ENCODE results near the gene IL17REL. TPM values are rescaled to one million over a fixed set of nuclear protein-coding genes. Genes with fewer than 3 reads are reported as not detected.

IL17REL gene
- total RNA-seq, 6 donors from 2014 or later = 0.06 TPM; not detected in 5

DNA sequence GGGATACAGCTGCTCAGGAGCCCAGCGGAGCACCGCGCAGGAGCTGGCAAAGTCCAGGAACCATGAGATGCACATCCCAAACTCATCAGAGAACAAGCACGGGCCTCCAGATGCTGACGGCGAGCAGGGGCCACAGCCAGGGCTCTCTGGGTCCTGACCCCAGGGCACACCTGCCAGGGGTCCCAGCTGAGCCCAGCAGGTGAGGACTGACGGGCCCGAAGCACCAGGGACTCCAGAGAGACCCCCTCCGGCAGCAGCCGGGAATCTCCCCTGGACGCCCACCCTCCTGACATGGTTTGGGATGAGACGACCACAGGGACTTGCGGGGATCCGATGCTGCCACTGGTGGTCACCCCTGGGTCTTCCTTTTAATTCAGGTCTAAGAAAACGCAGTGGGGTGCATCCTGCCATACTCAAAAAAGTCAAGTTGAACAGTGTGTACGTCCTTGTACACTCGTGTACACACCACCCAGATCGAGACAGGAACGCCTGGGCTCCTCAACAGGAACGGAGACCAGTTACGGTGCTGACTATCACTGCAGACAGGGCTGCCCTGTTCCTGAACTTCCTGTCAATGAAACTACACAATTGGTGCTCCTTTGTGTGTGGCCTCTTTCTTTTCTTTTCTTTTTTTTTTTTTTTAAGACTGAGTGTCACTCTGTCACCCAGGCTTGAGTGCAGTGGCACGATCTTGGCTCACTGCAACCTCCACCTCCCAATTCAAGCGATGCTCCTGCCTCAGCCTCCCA is 23.6 kb upstream of the IL17REL start:
- TF ChIP-seq EP300 (IDR thresholded peaks at IDR 0.05) (no peak), POLR2A (IDR thresholded peaks at IDR 0.05) (no peak), POLR2AphosphoS5 (IDR thresholded peaks at IDR 0.05) (no peak)
- TF ChIP-seq, protein P1, sequence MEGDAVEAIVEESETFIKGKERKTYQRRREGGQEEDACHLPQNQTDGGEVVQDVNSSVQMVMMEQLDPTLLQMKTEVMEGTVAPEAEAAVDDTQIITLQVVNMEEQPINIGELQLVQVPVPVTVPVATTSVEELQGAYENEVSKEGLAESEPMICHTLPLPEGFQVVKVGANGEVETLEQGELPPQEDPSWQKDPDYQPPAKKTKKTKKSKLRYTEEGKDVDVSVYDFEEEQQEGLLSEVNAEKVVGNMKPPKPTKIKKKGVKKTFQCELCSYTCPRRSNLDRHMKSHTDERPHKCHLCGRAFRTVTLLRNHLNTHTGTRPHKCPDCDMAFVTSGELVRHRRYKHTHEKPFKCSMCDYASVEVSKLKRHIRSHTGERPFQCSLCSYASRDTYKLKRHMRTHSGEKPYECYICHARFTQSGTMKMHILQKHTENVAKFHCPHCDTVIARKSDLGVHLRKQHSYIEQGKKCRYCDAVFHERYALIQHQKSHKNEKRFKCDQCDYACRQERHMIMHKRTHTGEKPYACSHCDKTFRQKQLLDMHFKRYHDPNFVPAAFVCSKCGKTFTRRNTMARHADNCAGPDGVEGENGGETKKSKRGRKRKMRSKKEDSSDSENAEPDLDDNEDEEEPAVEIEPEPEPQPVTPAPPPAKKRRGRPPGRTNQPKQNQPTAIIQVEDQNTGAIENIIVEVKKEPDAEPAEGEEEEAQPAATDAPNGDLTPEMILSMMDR (IDR thresholded peaks at IDR 0.05) = no peak
- WGBS, 2 donors = 63 to 77% methylated on average over 12 to 21 of the region's 23 CpGs
- Histone ChIP-seq H3K4me3 (no peak overlapping the region), H3K27me3 (no peaks in the 10 kb centered on the region), H3K36me3 (no peaks in the 10 kb centered on the region), H3K27ac (no peak overlapping the region), H3K4me1 (no peaks in the 10 kb centered on the region), H3K9me3 (peaks cover 0 to 9% (median 0%) of the 10 kb centered on the region in 4 donors)
- ATAC-seq (ENCODE audit: low FRiP score in 2 of 2) (no peak), DNase-seq (peak in 1 of 2 donors; percentile 70)

DNA sequence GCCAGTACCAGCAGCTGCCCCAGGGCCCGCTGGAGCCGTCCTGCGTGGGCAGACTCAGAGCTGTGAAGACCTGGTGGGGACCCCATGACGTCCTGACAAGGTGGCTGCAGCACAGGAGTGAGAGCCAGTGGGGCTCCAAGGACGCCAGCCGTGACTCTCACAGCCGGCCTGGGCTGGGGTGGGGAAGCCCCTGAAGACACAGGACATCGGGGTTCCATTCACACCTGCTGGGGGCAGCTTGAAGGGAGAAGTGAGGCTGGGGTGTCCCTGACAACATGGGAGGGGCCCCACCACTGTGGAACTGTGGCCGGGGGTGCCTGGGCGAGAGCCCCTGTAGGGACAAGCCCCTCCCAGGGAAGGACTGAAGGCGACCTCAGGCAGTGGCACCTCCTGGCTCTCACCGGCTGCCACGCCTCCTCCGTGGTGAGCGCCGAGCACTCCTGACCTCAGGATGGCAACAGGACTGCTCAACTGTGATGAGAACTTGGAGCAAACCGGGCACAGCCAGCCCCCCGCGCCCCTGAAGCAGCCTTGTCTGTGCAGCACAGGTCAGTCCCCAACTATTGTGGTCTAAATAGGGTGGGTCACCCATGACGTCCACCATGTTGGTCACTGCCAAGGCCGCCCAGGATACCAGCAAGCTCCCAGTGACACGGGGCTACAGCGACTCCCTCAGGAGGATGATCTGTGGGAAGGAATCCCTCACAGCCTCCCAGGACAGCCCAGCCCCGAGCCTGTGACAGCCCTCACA is 22.7 kb upstream of the IL17REL start:
- TF ChIP-seq POLR2AphosphoS5 (IDR thresholded peaks at IDR 0.05) (no peak), EP300 (IDR thresholded peaks at IDR 0.05) (no peak), POLR2A (IDR thresholded peaks at IDR 0.05) (no peak)
- TF ChIP-seq, protein P1 (IDR thresholded peaks at IDR 0.05) = no peak
- Histone ChIP-seq H3K27ac (no peak overlapping the region), H3K4me3 (no peak overlapping the region), H3K36me3 (no peaks in the 10 kb centered on the region), H3K27me3 (no peaks in the 10 kb centered on the region), H3K4me1 (peaks cover 0 to 2% (median 2%) of the 10 kb centered on the region in 4 donors), H3K9me3 (peaks cover 0 to 9% (median 0%) of the 10 kb centered on the region in 4 donors)
- ATAC-seq (ENCODE audit: low FRiP score in 2 of 2) (no peak), DNase-seq (peak in 1 of 2 donors; percentile 71)
- 71 to 75% methylated on average over 8 to 23 of the region's 24 CpGs for whole genome bisulfite sequencing, 2 donors

DNA sequence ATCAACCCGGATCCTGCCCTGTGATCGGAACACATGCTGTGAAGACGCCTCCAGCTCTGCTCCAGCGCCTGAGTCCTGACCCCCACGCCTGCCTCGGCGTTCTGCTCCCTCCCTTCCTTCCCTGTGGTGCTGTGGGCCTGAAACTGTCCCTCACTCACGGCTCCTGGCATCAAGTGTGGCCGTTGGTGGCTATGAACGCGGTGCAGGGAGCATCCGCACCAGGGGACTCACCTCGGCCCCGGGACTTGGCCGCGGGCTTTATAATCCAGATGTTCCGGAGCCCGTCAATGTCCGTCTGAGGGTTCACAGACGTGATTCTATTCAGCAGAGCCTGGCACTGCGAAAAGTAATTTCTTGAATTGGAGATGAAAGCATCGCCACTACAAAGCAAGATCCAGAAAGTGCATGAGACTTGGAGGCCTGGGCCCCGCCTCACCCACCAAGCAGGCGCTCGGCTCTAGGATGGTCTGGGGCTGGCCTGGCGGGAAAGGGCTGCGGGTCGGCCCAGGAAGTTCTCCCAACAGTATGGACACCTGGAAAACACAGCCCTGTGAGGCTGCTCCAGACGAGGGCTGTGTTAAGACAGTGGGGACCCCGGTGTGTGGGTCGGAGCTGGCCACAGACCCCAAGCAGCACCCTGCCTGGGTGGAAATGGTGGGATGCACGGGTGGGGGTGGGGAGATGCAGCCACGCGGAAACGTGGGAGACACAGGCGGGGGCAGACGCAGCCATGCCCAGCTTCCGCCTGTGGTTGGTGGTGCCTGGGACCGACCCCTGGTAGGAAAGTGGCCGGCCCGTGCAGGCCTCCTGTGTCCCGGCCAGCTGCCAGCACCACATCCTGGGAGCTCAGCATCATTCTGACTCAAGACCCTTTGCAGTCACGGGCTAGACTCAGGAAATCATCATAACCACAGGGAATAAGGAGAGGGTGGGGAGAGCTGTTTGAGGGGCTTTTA is 21.8 kb upstream of the IL17REL start:
- peaks cover 0 to 9% (median 0%) of the 10 kb centered on the region in 4 donors for H3K9me3 ChIP-seq
- WGBS, 2 donors = 74 to 77% methylated on average over 36 to 43 of the region's 43 CpGs
- DNase-seq = peak in 1 of 2 donors; percentile 66
- TF ChIP-seq, protein P1 (IDR thresholded peaks at IDR 0.05) = no peak
- TF ChIP-seq POLR2A (IDR thresholded peaks at IDR 0.05) = no peak
- TF ChIP-seq EP300 (IDR thresholded peaks at IDR 0.05) = no peak
- no peak for TF ChIP-seq POLR2AphosphoS5 (IDR thresholded peaks at IDR 0.05)
- H3K27ac ChIP-seq = no peak overlapping the region
- H3K4me3 ChIP-seq = no peak overlapping the region
- no peaks in the 10 kb centered on the region for H3K27me3 ChIP-seq
- H3K36me3 ChIP-seq = no peaks in the 10 kb centered on the region
- peaks cover 5 to 10% (median 7%) of the 10 kb centered on the region in 4 donors for H3K4me1 ChIP-seq
- ATAC-seq (ENCODE audit: low FRiP score in 2 of 2) = no peak

DNA sequence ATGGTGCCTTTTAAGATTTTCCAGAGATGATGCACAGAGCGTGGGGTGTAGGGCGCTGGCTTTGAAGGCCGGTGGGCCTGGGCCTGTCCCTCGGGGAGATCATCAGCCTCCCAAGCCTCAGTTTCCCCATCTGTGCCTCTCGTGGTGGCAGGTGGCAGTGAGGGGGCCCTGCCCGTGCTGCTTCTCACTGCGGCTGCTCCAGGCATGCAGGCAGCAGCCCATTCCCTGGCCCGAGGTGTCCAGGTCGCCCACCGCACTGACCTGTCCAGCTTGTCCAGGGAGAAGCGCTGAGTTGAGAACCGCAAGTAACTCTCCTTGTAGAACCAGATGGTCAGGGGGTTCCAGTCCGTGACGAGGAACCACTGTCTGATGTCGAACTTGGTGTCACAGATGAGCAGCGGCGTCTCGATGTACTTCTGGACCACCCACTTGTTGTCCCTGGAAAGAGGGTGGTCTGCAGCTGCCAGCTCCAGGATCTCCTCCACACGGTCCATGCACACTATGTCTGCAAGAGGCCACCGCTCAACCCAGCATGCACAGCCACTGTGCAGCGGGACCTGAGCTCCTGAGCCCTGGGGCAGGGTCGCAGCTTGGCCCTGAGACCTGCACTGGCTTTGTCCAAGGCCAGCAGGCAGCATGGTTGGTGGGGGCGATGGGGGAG is 20.5 kb upstream of the IL17REL start:
- H3K27me3 ChIP-seq = no peaks in the 10 kb centered on the region
- peaks cover 5 to 10% (median 7%) of the 10 kb centered on the region in 4 donors for H3K4me1 ChIP-seq
- WGBS, 2 donors = 87 to 90% methylated on average over 3 to 23 of the region's 23 CpGs
- no peak overlapping the region for H3K4me3 ChIP-seq
- no peak for DNase-seq
- H3K9me3 ChIP-seq = no peaks in the 10 kb centered on the region
- no peak overlapping the region for H3K27ac ChIP-seq
- no peak for ATAC-seq (ENCODE audit: low FRiP score in 2 of 2)
- no peaks in the 10 kb centered on the region for H3K36me3 ChIP-seq
- TF ChIP-seq EP300 (IDR thresholded peaks at IDR 0.05) = no peak
- TF ChIP-seq POLR2A (IDR thresholded peaks at IDR 0.05) = no peak
